HCT116 (cell line): ENCODE data around the gene PIGQ.

Experiments used
- ATF3 ChIP-seq: IDR thresholded peaks from 2 replicates; pipeline ENCODE4 v1.6.1; 2012
- CBX3 ChIP-seq: IDR thresholded peaks from 2 replicates; pipeline ENCODE4 v1.6.1; 2012; ENCODE audit warnings: low read depth
- CTCF ChIP-seq, 3 experiments: fragments of 200-600 bp in 1 of 3; sonication (generic) in 1 of 3; IDR thresholded peaks in 2 of 3; conservative IDR thresholded peaks in 1 of 3; 2 replicates each; pipeline ENCODE4 v1.5.1; 2012 to 2017; ENCODE audit warnings: low read depth in 2 of 3, low read length in 2 of 3, antibody characterized with exemption in 1 of 3, borderline replicate concordance in 1 of 3, control low read depth in 1 of 3, mild to moderate bottlenecking in 1 of 3, mixed read lengths in 1 of 3, mixed run types in 1 of 3, moderate library complexity in 1 of 3; ENCODE audit not compliant: insufficient read depth in 1 of 3
- EZH2phosphoT487 ChIP-seq: fragments of 200-600 bp; IDR thresholded peaks from 2 replicates; pipeline ENCODE4 v1.6.1; 2018; ENCODE audit warnings: antibody characterized with exemption, borderline replicate concordance
- POLR2A ChIP-seq: IDR thresholded peaks from 2 replicates; pipeline ENCODE4 v1.7.0; 2011; ENCODE audit warnings: borderline replicate concordance; ENCODE audit not compliant: insufficient read depth, insufficient read length; ENCODE audit errors: extremely low read depth
- POLR2AphosphoS5 ChIP-seq: IDR thresholded peaks from 2 replicates; pipeline ENCODE4 v1.6.1; 2011; ENCODE audit warnings: mild to moderate bottlenecking, low read depth, low read length, moderate library complexity
- SP1 ChIP-seq: IDR thresholded peaks from 2 replicates; pipeline ENCODE4 v1.6.1; 2012; ENCODE audit warnings: low read depth
- SRF ChIP-seq: IDR thresholded peaks from 2 replicates; pipeline ENCODE4 v1.6.1; 2012; ENCODE audit warnings: low read depth
- TCF7L2 ChIP-seq: IDR thresholded peaks from 2 replicates; pipeline ENCODE4 v1.7.0; 2011; ENCODE audit warnings: borderline replicate concordance, inconsistent platforms; ENCODE audit not compliant: insufficient read depth, insufficient read length; ENCODE audit errors: extremely low read depth
- YY1 ChIP-seq: IDR thresholded peaks from 2 replicates; pipeline ENCODE4 v1.6.1; 2011; ENCODE audit warnings: low read length, low read depth, moderate library complexity, mild to moderate bottlenecking; ENCODE audit not compliant: insufficient replicate concordance; ENCODE audit errors: extremely low read depth
- TF ChIP-seq, protein P1 (sequence below): IDR thresholded peaks from 2 replicates; pipeline ENCODE4 v1.6.1; 2012

DNA sequence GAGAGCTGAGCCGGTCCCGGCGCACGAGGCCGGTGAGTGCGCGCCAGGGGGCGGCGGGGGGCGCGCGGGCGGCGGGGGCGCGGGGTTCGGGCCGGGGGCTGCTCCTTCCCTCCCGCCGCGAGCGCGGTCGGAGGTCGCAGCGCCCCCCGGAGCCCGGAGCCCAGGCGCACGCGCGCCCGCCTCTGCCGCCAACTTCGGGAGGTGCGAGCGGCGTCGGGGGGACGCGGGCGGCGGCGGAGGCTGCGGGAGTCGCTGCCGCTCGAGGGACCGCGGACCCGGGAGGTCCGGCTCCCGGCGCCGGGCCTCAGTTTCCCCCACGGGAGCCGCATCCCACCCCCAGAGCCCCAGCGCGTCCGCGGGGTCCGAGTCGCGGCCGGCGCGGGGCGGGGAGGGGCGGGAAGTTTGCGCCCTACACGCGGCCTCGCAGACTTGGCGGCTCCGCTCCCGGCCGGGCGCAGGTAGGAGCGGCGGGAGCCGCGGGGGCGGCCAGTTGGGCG lies 9.5 kb upstream of the PIGQ start, which contains the start of gene PRR35:
- TF ChIP-seq EZH2phosphoT487 (no peak), POLR2AphosphoS5 (no peak), SP1 (no peak), CBX3 (no peak), ATF3 (no peak), CTCF (IDR thresholded peaks at IDR 0.05 in 2 of 3, conservative IDR thresholded peaks at IDR 0.05 in 1 of 3; ENCODE audit: borderline replicate concordance in 1 of 3, insufficient read depth in 1 of 3, low read depth in 2 of 3, low read length in 2 of 3) (no peak), POLR2A (no peak), YY1 (no peak), SRF (no peak), TCF7L2 (no peak)
- TF ChIP-seq, protein P1, sequence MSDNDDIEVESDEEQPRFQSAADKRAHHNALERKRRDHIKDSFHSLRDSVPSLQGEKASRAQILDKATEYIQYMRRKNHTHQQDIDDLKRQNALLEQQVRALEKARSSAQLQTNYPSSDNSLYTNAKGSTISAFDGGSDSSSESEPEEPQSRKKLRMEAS, result no peak
